Gastrocnemius medialis (tissue), 4 donors: ENCODE data around the gene FAM131B. TPM values are rescaled to one million over a fixed set of nuclear protein-coding genes. Genes with fewer than 3 reads are reported as not detected.
A peak's percentile ranks its signal among the peaks of the same experiment; 100 is the strongest.

Experiments used
- ATAC-seq, 2 donors: fragments of 150-250 bp; one replicate each; pipeline ENCODE4 v1.9.1; 2016
- DNase-seq, 2 donors: peaks; one replicate each; pipeline ENCODE4 v3.0.0-alpha.2; 2019
- H3K27ac ChIP-seq, 4 donors: fragments of 200-600 bp; sonication (generic); 1 replicate in 1 of 4; 2 replicates in 3 of 4; pipeline ENCODE4 v1.5.1; 2016 to 2018; ENCODE audit warnings: mild to moderate bottlenecking in 2 of 4, moderate library complexity in 1 of 4
- H3K27me3 ChIP-seq, 3 donors: fragments of 200-600 bp; sonication (generic) in 2 of 3; 1 replicate in 1 of 3; 2 replicates in 2 of 3; pipeline versions ENCODE4 v1.5.1 to v1.6.0; 2016 to 2019; ENCODE audit warnings: mild to moderate bottlenecking in 1 of 3, moderate library complexity in 1 of 3
- H3K36me3 ChIP-seq, 2 donors: fragments of 200-600 bp; sonication (generic) in 1 of 2; one replicate each; pipeline ENCODE4 v1.5.1; 2017 to 2018
- H3K4me1 ChIP-seq, 2 donors: fragments of 200-600 bp; sonication (generic) in 1 of 2; one replicate each; pipeline ENCODE4 v1.5.1; 2016 to 2017; ENCODE audit warnings: mild to moderate bottlenecking in 2 of 2
- H3K4me3 ChIP-seq, 4 donors: fragments of 200-600 bp; sonication (generic) in 3 of 4; 1 replicate in 1 of 4; 2 replicates in 3 of 4; pipeline ENCODE4 v1.5.1; 2016 to 2019; ENCODE audit warnings: mild to moderate bottlenecking in 2 of 4
- H3K9me3 ChIP-seq, 3 donors: fragments of 200-600 bp; sonication (generic) in 2 of 3; 1 replicate in 1 of 3; 2 replicates in 2 of 3; pipeline ENCODE4 v1.5.1; 2016 to 2019
- POLR2A ChIP-seq, 2 donors: fragments of 450-650 bp; IDR thresholded peaks; one replicate each; pipeline ENCODE4 v1.6.1; 2017; ENCODE audit warnings: antibody characterized with exemption in 2 of 2, mild to moderate bottlenecking in 2 of 2, moderate library complexity in 2 of 2
- in situ Hi-C, 4 donors: fragments of 200-750 bp; cut with MboI; loops; one replicate each; pipeline versions ENCODE4 v1.15.0 to v1.8.0; 2017; ENCODE audit warnings: low sequenced_read_pairs in 4 of 4
- intact Hi-C: fragments of 100-400 bp; cut with DNase I; formaldehyde crosslinking; loops from one replicate; pipeline ENCODE4 v1.15.1; 2023; ENCODE audit warnings: low total_unique reads
- total RNA-seq, 4 donors: library from RNA; depleted of rRNA; stranded (reverse); fragments of >200 nt; gene quantifications; one replicate each; pipeline versions ENCODE4 v1.1.0 to v1.2.3, GENCODE V29; 2016
- TF ChIP-seq, protein P1 (sequence below), 5 experiments: fragments of 450-650 bp in 3 of 5; fragments of 200-600 bp in 2 of 5; sonication (generic) in 2 of 5; IDR thresholded peaks in 4 of 5; conservative IDR thresholded peaks in 1 of 5; 1 replicate in 4 of 5; 2 replicates in 1 of 5; pipeline ENCODE4 v1.5.1; 2016 to 2019; ENCODE audit warnings: antibody characterized with exemption in 5 of 5, mild to moderate bottlenecking in 3 of 5, moderate library complexity in 3 of 5

FAM131B gene
- total RNA-seq, 4 donors from 2014 or later, result 0.33 to 1.2 (median 0.38) TPM; not detected in 1

DNA sequence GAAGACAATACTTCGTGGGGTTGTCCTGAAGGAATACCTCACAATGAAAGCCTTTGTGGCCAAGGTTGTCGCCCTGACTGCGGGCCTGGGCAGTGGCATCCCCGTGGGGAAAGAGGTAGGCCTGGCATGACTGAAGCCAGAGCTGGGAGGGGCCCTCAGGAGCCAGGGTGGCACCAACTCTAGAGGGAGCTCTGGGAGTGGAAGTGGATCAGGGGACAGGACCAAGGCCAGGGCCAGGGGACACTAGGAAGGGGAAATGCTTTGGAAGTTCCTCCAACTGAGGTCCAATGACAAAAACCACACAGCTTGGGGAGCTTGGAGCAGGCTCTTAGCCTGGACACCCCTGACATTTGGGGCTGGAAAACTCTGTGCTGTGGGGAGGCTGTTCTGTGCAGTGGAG is 40.8 kb downstream of the FAM131B start:
- TF ChIP-seq, protein P1, sequence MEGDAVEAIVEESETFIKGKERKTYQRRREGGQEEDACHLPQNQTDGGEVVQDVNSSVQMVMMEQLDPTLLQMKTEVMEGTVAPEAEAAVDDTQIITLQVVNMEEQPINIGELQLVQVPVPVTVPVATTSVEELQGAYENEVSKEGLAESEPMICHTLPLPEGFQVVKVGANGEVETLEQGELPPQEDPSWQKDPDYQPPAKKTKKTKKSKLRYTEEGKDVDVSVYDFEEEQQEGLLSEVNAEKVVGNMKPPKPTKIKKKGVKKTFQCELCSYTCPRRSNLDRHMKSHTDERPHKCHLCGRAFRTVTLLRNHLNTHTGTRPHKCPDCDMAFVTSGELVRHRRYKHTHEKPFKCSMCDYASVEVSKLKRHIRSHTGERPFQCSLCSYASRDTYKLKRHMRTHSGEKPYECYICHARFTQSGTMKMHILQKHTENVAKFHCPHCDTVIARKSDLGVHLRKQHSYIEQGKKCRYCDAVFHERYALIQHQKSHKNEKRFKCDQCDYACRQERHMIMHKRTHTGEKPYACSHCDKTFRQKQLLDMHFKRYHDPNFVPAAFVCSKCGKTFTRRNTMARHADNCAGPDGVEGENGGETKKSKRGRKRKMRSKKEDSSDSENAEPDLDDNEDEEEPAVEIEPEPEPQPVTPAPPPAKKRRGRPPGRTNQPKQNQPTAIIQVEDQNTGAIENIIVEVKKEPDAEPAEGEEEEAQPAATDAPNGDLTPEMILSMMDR (IDR thresholded peaks at IDR 0.05 in 4 of 5, conservative IDR thresholded peaks at IDR 0.05 in 1 of 5), result peak in 2 of 5 experiments; percentile 22 to 26
- TF ChIP-seq POLR2A (IDR thresholded peaks at IDR 0.05), result no peak
- Histone ChIP-seq H3K4me1 (peaks cover 45 to 47% of the 10 kb centered on the region in 2 donors), H3K36me3 (no peaks in the 10 kb centered on the region), H3K4me3 (no peak overlapping the region), H3K27ac (peak overlapping the region; percentile 30 to 99 (median 80)), H3K9me3 (no peaks in the 10 kb centered on the region), H3K27me3 (no peaks in the 10 kb centered on the region)
- intact Hi-C loops, result no loop called here
- in situ Hi-C loops, result no loop called here
- ATAC-seq (no peak), DNase-seq (peak in 1 of 2 donors; percentile 42)

GRCh38 chr7:143321242-143321641 is 41.3 kb downstream of the FAM131B start:
- H3K9me3 ChIP-seq, result no peaks in the 10 kb centered on the region
- intact Hi-C loops (no loop called here), in situ Hi-C loops (no loop called here)
- DNase-seq (no peak), ATAC-seq (no peak)
- no peak overlapping the region for H3K4me3 ChIP-seq
- TF ChIP-seq, protein P1 (IDR thresholded peaks at IDR 0.05 in 4 of 5, conservative IDR thresholded peaks at IDR 0.05 in 1 of 5), result no peak
- no peak for TF ChIP-seq POLR2A (IDR thresholded peaks at IDR 0.05)
- H3K27me3 ChIP-seq, result no peaks in the 10 kb centered on the region
- H3K36me3 ChIP-seq, result no peaks in the 10 kb centered on the region
- peaks cover 48 to 50% of the 10 kb centered on the region in 2 donors for H3K4me1 ChIP-seq
- peak overlapping the region; percentile 30 to 99 (median 80) for H3K27ac ChIP-seq

DNA sequence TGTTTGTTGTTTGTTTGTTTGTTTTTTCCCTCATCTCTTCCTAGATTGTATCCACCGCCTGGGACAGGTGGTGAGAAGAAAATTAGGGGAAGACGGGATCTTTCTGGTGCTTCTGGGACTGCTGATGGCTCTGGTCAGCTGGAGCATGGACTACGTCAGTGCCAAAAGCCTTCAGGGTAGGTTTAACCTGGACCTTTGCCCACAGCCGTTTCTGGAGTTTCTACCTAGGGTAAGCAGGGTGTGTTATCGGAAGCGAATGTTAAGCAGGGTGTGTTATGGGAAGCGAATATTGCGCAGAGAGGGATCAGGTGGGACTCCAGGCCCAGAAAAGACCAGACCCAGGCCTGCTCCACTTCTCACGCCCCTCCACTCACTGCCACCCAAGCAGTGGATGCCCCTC is 41.9 kb downstream of the FAM131B start:
- Histone ChIP-seq H3K27ac (peak overlapping the region; percentile 27 to 99 (median 80)), H3K36me3 (no peaks in the 10 kb centered on the region), H3K4me3 (no peak overlapping the region), H3K4me1 (peaks cover 48 to 55% of the 10 kb centered on the region in 2 donors), H3K9me3 (no peaks in the 10 kb centered on the region), H3K27me3 (no peaks in the 10 kb centered on the region)
- intact Hi-C loops (no loop called here), in situ Hi-C loops (no loop called here)
- ATAC-seq (no peak), DNase-seq (no peak)
- TF ChIP-seq POLR2A (IDR thresholded peaks at IDR 0.05), result no peak
- TF ChIP-seq, protein P1 (IDR thresholded peaks at IDR 0.05 in 4 of 5, conservative IDR thresholded peaks at IDR 0.05 in 1 of 5), result no peak

GRCh38 chr7:143318661-143319060 is 43.9 kb downstream of the FAM131B start:
- in situ Hi-C loops (no loop called here), intact Hi-C loops (loop anchor here (1.0 to 2.0 kb wide), 2 partner anchors 13 to 62 kb away; partner anchors contain the start of gene ZYX)
- H3K27me3 ChIP-seq, result no peaks in the 10 kb centered on the region
- H3K27ac ChIP-seq, result peak overlapping the region; percentile 76 to 99 (median 90)
- TF ChIP-seq POLR2A (IDR thresholded peaks at IDR 0.05), result no peak
- TF ChIP-seq, protein P1 (IDR thresholded peaks at IDR 0.05 in 4 of 5, conservative IDR thresholded peaks at IDR 0.05 in 1 of 5), result peak in 3 of 5 experiments; percentile 12 to 36 (median 24)
- no peak overlapping the region for H3K4me3 ChIP-seq
- DNase-seq, result peak; percentile 67 to 87
- peak; percentile 73 to 85 for ATAC-seq
- H3K9me3 ChIP-seq, result no peaks in the 10 kb centered on the region
- peaks cover 44 to 59% of the 10 kb centered on the region in 2 donors for H3K4me1 ChIP-seq
- H3K36me3 ChIP-seq, result no peaks in the 10 kb centered on the region

- intact Hi-C loops (no loop called here), in situ Hi-C loops (no loop called here)
- DNase-seq, result peak in 1 of 2 donors; percentile 54
- peak overlapping the region; percentile 76 to 99 (median 90) for H3K27ac ChIP-seq
- no peak for TF ChIP-seq POLR2A (IDR thresholded peaks at IDR 0.05)
- TF ChIP-seq, protein P1 (IDR thresholded peaks at IDR 0.05 in 4 of 5, conservative IDR thresholded peaks at IDR 0.05 in 1 of 5), result no peak
- peak; percentile 54 to 62 for ATAC-seq
- H3K9me3 ChIP-seq, result no peaks in the 10 kb centered on the region
- H3K4me3 ChIP-seq, result peak overlapping the region; percentile 44 to 49 (median 45)
- no peaks in the 10 kb centered on the region for H3K27me3 ChIP-seq
- H3K4me1 ChIP-seq, result peaks cover 27 to 41% of the 10 kb centered on the region in 2 donors
- H3K36me3 ChIP-seq, result no peaks in the 10 kb centered on the region
Measured at GRCh38 chr7:143316492-143316891, 46.0 kb downstream of the FAM131B start.
